ENCODE measurements around the gene ZNF362. TPM values are rescaled to one million over a fixed set of nuclear protein-coding genes. Genes with fewer than 3 reads are reported as not detected.

ZNF362 gene
- total RNA-seq, 1 experiment from 2014 or later = 11.1 TPM

DNA sequence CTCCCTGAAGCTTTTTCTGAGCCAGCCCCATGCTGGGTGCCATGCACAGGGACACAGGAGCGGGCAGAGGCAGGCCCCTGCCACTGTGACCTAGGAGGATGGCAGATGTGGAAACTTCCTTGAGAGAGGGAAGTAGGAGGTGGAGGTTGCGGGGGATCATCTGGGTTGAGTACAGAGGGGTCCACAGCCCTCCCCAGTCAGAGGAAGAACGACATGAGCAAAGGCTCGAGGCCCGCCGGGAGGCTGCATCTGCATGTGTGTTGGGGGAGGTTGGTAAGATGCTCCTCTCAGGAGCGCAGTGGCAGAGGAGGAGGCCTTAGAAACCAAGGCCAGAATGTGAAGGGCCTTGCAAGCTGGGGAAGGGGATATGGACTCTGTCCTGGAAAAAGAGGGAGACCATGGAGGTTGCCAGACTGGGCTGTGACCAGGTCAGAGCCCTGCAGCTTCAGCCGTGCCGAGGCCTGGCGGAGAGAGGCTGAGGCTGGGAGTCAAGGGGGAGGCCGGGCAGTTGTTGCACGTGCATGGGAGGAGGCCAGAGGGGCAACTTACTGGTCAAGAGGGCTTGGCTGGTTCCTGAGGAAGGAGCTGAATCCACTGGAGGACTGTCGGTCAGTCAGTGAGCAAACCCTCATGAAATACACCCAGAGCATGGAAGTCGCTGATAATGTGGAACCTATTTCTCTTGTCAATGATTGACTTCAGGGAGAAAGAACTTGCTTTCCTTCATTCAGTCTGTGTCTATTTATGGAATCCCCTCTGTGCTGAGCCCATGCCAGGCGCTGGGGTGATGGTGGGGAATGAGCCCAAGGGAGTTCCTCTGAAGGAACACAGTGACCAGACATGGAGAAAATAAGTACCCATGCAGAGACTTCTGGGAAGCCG lies 32.9 kb downstream of the ZNF362 start:
- BruUV-seq (replicated peaks) = no TSS peak
- CTCF ChIA-PET = no interaction called here
- Histone ChIP-seq H3K4me2 (ENCODE audit: low read length) (no peak overlapping the region), H3K9me3 (ENCODE audit: control insufficient read depth in 1 of 2, insufficient read depth in 1 of 2, low read depth in 1 of 2, low read length in 2 of 2) (no peaks in the 10 kb centered on the region), H3K36me3 (ENCODE audit: control insufficient read depth in 1 of 2, insufficient read depth in 2 of 2, low read length in 2 of 2) (no peaks in the 10 kb centered on the region), H3K4me3 (replicated peaks in 1 of 2; ENCODE audit: low read depth in 1 of 2, low read length in 2 of 2) (no peak overlapping the region), H3K27ac (ENCODE audit: low read depth, low read length) (no peak overlapping the region), H3K79me2 (ENCODE audit: insufficient read depth, low read length) (no peaks in the 10 kb centered on the region), H2AFZ (ENCODE audit: low read depth, low read length, poor library complexity, severe bottlenecking) (no peak overlapping the region), H3K27me3 (ENCODE audit: insufficient read depth, low read length) (no peaks in the 10 kb centered on the region), H3K9me2 (ENCODE audit: insufficient read depth) (no peaks in the 10 kb centered on the region), H3K4me1 (ENCODE audit: control insufficient read depth in 1 of 2, insufficient read depth in 2 of 2, low read length in 2 of 2) (no peaks in the 10 kb centered on the region), H4K20me1 (ENCODE audit: insufficient read depth) (no peaks in the 10 kb centered on the region), H3K9ac (ENCODE audit: low read length) (no peak overlapping the region)
- RAD21 ChIA-PET (ENCODE audit: low non-redundant PET in 1 of 2, low total read pairs in 2 of 2, uncharacterized antibody in 2 of 2, unreplicated experiment in 2 of 2) = no interaction called here
- intact Hi-C loops (cut with micrococcal nuclease) = no loop called here
- TF ChIP-seq TCF7L2 (IDR thresholded peaks at IDR 0.05; ENCODE audit: borderline replicate concordance, extremely low read depth, insufficient read depth, insufficient read length) = no peak
- no peak for TF ChIP-seq SIN3A (IDR thresholded peaks at IDR 0.05; ENCODE audit: low read depth)
- no peak for TF ChIP-seq CEBPB (IDR thresholded peaks at IDR 0.05; ENCODE audit: low read depth)
- TF ChIP-seq, protein P1, sequence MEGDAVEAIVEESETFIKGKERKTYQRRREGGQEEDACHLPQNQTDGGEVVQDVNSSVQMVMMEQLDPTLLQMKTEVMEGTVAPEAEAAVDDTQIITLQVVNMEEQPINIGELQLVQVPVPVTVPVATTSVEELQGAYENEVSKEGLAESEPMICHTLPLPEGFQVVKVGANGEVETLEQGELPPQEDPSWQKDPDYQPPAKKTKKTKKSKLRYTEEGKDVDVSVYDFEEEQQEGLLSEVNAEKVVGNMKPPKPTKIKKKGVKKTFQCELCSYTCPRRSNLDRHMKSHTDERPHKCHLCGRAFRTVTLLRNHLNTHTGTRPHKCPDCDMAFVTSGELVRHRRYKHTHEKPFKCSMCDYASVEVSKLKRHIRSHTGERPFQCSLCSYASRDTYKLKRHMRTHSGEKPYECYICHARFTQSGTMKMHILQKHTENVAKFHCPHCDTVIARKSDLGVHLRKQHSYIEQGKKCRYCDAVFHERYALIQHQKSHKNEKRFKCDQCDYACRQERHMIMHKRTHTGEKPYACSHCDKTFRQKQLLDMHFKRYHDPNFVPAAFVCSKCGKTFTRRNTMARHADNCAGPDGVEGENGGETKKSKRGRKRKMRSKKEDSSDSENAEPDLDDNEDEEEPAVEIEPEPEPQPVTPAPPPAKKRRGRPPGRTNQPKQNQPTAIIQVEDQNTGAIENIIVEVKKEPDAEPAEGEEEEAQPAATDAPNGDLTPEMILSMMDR (IDR thresholded peaks at IDR 0.05 in 2 of 3, conservative IDR thresholded peaks at IDR 0.05 in 1 of 3; ENCODE audit: borderline replicate concordance in 1 of 3, insufficient read depth in 1 of 3, low read depth in 2 of 3, low read length in 2 of 3) = no peak
- TF ChIP-seq RAD21 (IDR thresholded peaks at IDR 0.05; ENCODE audit: low read depth) = no peak
- DNase-seq (ENCODE audit: low read depth, low spot score) = no peak
- no peak for ATAC-seq
- POLR2A ChIA-PET = no interaction called here

DNA sequence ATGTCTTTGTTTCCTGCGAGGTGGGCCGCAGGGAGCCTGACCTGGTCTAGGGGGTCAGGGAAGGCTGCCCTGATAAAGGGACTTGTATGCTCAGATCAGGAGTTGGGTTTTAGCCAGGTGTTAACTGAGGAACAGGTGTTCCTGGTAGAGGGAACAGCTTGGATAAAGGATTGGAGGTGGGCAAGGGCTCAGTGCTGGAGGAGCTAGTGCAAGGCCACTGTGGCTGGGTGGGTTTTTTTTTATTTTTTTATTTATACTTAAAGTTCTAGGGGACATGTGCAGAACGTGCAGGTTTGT lies 33.5 kb downstream of the ZNF362 start:
- ATAC-seq = no peak
- Histone ChIP-seq H3K9ac (ENCODE audit: low read length) (no peak overlapping the region), H3K27ac (ENCODE audit: low read depth, low read length) (no peak overlapping the region), H3K9me3 (ENCODE audit: control insufficient read depth in 1 of 2, insufficient read depth in 1 of 2, low read depth in 1 of 2, low read length in 2 of 2) (no peaks in the 10 kb centered on the region), H2AFZ (ENCODE audit: low read depth, low read length, poor library complexity, severe bottlenecking) (no peak overlapping the region), H3K4me2 (ENCODE audit: low read length) (no peak overlapping the region), H3K9me2 (ENCODE audit: insufficient read depth) (no peaks in the 10 kb centered on the region), H3K27me3 (ENCODE audit: insufficient read depth, low read length) (no peaks in the 10 kb centered on the region), H3K4me3 (replicated peaks in 1 of 2; ENCODE audit: low read depth in 1 of 2, low read length in 2 of 2) (no peak overlapping the region), H3K4me1 (ENCODE audit: control insufficient read depth in 1 of 2, insufficient read depth in 2 of 2, low read length in 2 of 2) (no peaks in the 10 kb centered on the region), H3K79me2 (ENCODE audit: insufficient read depth, low read length) (no peaks in the 10 kb centered on the region), H3K36me3 (ENCODE audit: control insufficient read depth in 1 of 2, insufficient read depth in 2 of 2, low read length in 2 of 2) (no peaks in the 10 kb centered on the region), H4K20me1 (ENCODE audit: insufficient read depth) (no peaks in the 10 kb centered on the region)
- BruUV-seq (replicated peaks) = no TSS peak
- ChIA-PET RAD21 (ENCODE audit: low non-redundant PET in 1 of 2, low total read pairs in 2 of 2, uncharacterized antibody in 2 of 2, unreplicated experiment in 2 of 2) (no interaction called here), CTCF (no interaction called here), POLR2A (no interaction called here)
- intact Hi-C loops (cut with micrococcal nuclease) = no loop called here
- DNase-seq (ENCODE audit: low read depth, low spot score) = no peak
- TF ChIP-seq, protein P2, sequence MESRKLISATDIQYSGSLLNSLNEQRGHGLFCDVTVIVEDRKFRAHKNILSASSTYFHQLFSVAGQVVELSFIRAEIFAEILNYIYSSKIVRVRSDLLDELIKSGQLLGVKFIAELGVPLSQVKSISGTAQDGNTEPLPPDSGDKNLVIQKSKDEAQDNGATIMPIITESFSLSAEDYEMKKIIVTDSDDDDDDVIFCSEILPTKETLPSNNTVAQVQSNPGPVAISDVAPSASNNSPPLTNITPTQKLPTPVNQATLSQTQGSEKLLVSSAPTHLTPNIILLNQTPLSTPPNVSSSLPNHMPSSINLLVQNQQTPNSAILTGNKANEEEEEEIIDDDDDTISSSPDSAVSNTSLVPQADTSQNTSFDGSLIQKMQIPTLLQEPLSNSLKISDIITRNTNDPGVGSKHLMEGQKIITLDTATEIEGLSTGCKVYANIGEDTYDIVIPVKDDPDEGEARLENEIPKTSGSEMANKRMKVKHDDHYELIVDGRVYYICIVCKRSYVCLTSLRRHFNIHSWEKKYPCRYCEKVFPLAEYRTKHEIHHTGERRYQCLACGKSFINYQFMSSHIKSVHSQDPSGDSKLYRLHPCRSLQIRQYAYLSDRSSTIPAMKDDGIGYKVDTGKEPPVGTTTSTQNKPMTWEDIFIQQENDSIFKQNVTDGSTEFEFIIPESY (IDR thresholded peaks at IDR 0.05; ENCODE audit: extremely low read depth, insufficient replicate concordance, low read length) = no peak
- no peak for TF ChIP-seq ZFX (IDR thresholded peaks at IDR 0.05)
- no peak for TF ChIP-seq CEBPB (IDR thresholded peaks at IDR 0.05; ENCODE audit: low read depth)
- TF ChIP-seq POLR2A (IDR thresholded peaks at IDR 0.05; ENCODE audit: borderline replicate concordance, extremely low read depth, insufficient read depth, insufficient read length) = no peak
- TF ChIP-seq, protein P1 (IDR thresholded peaks at IDR 0.05 in 2 of 3, conservative IDR thresholded peaks at IDR 0.05 in 1 of 3; ENCODE audit: borderline replicate concordance in 1 of 3, insufficient read depth in 1 of 3, low read depth in 2 of 3, low read length in 2 of 3) = no peak
- TF ChIP-seq SP1 (IDR thresholded peaks at IDR 0.05; ENCODE audit: low read depth) = no peak
- no peak for TF ChIP-seq JUND (IDR thresholded peaks at IDR 0.05)
- no peak for TF ChIP-seq POLR2AphosphoS5 (IDR thresholded peaks at IDR 0.05; ENCODE audit: low read depth, low read length)
- no peak for TF ChIP-seq ELF1 (IDR thresholded peaks at IDR 0.05; ENCODE audit: borderline replicate concordance, low read depth)
- no peak for TF ChIP-seq EZH2 (IDR thresholded peaks at IDR 0.05)
- no peak for TF ChIP-seq EZH2phosphoT487 (IDR thresholded peaks at IDR 0.05; ENCODE audit: borderline replicate concordance)

Measured in HCT116 (cell line).